ENCODE data around the gene CDNF. TPM values are rescaled to one million over a fixed set of nuclear protein-coding genes. Genes with fewer than 3 reads are reported as not detected.
A peak's percentile ranks its signal among the peaks of the same experiment; 100 is the strongest.

The CDNF gene
- total RNA-seq, 1 experiment from 2014 or later: 1.2 TPM

DNA sequence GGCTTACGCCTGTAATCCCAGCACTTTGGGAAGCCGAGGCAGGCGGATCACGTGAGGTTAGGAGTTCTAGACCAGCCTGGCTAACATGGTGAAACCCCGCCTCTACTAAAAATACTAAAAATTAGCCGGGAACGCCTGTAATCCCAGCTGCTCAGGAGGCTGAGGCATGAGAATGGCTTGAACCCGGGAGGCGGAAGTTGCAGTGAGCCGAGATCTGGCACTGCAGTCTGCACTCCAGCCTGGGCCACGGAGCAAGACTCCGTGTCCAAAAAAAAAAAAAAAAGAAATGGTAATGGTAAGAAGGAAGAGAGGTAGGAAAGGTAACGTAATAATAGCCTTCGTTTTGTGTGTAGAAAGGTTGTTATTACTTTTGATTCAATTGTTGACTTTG, 1.5 kb upstream of the CDNF start:
- Histone ChIP-seq H3K4me2 (ENCODE audit: low read length) (peak overlapping the region; percentile 83), H2AFZ (ENCODE audit: low read length) (peak overlapping the region; percentile 71; the same call in 1 of the 2 replicates), H3K9me2 (replicated peaks; ENCODE audit: low read length) (no peaks in the 10 kb centered on the region), H3K9ac (ENCODE audit: low read length) (peak overlapping the region; percentile 94), H3K4me1 (ENCODE audit: insufficient read depth, low read length) (peaks cover 6% of the 10 kb centered on the region; the same call in 1 of the 2 replicates), H3K27ac (ENCODE audit: low read length) (no peak overlapping the region), H3F3A (ENCODE audit: low read length, unreplicated experiment) (no peaks in the 10 kb centered on the region), H3K9me3 (ENCODE audit: low read length) (no peaks in the 10 kb centered on the region), H3K4me3 (ENCODE audit: low read length) (peak overlapping the region; percentile 88), H3K27me3 (ENCODE audit: low read length) (no peaks in the 10 kb centered on the region), H4K20me1 (ENCODE audit: low read length) (peaks cover 3% of the 10 kb centered on the region; the same call in 1 of the 2 replicates), H3K79me2 (ENCODE audit: low read length) (peaks cover 32% of the 10 kb centered on the region), H3K36me3 (ENCODE audit: low read depth, low read length) (peaks cover 14% of the 10 kb centered on the region; the same call in 1 of the 2 replicates)
- no TSS peak for BruUV-seq (replicated peaks)
- intact Hi-C loops (cut with micrococcal nuclease): loop anchor here (5.0 kb wide), 1 partner anchor 237 kb away; no protein-coding TSS in a partner anchor
- TF ChIP-seq, protein P1, sequence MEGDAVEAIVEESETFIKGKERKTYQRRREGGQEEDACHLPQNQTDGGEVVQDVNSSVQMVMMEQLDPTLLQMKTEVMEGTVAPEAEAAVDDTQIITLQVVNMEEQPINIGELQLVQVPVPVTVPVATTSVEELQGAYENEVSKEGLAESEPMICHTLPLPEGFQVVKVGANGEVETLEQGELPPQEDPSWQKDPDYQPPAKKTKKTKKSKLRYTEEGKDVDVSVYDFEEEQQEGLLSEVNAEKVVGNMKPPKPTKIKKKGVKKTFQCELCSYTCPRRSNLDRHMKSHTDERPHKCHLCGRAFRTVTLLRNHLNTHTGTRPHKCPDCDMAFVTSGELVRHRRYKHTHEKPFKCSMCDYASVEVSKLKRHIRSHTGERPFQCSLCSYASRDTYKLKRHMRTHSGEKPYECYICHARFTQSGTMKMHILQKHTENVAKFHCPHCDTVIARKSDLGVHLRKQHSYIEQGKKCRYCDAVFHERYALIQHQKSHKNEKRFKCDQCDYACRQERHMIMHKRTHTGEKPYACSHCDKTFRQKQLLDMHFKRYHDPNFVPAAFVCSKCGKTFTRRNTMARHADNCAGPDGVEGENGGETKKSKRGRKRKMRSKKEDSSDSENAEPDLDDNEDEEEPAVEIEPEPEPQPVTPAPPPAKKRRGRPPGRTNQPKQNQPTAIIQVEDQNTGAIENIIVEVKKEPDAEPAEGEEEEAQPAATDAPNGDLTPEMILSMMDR (conservative IDR thresholded peaks at IDR 0.05; ENCODE audit: low read depth, low read length): no peak
- no peak for TF ChIP-seq EZH2 (IDR thresholded peaks at IDR 0.05; ENCODE audit: low read length, unreplicated experiment)
- ATAC-seq: no peak
- POLR2A ChIA-PET (ENCODE audit: unreplicated experiment): interaction anchor here (0.6 kb wide), 1 partner anchor 42 kb away, joined by 4 read pairs; no protein-coding TSS in a partner anchor
- CTCF ChIA-PET: no interaction called here
- DNase-seq: no peak

DNA sequence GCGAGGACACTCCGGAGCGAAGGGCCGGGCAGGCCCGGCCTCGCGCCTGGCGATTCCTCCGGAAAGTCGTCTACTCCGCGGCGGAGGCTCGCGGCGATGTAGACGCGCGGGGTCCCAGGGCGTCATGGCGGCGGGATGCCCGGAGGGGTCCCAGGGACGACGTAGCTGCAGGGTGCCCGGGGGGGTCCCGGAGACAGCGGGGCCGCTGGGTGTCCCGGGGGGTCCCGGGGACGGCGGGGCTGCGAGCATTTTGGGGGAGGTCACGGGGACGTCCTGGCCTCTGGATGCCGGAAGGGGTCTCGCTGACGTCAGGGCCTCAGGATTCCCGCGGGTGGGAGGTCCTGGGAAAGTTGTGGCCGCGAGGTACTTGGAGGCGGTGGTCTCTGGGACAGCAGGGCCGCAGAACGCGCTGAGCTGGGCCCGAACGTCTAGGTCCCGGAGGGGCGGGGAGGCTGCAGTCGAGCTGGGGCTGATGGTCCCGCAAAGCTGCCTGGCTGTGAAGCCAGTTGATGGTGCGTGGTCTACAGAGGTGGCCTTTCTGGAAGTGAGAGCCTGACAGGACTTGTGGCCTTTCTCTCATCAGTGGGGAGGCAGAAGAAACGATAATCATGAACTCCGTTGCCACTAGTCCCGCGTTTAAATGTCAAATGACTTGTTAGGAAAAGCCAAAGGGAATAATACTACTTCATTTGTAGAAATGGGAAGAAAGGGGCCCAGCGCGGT, 906 bp upstream of the CDNF start:
- Histone ChIP-seq H3K9me3 (ENCODE audit: low read length) (no peaks in the 10 kb centered on the region), H3K4me1 (ENCODE audit: insufficient read depth, low read length) (peaks cover 6% of the 10 kb centered on the region; the same call in 1 of the 2 replicates), H3K9ac (ENCODE audit: low read length) (peak overlapping the region; percentile 94), H3K4me3 (ENCODE audit: low read length) (peak overlapping the region; percentile 88), H3K27me3 (ENCODE audit: low read length) (no peaks in the 10 kb centered on the region), H3K79me2 (ENCODE audit: low read length) (peaks cover 32% of the 10 kb centered on the region), H4K20me1 (ENCODE audit: low read length) (peaks cover 3% of the 10 kb centered on the region; the same call in 1 of the 2 replicates), H2AFZ (ENCODE audit: low read length) (peak overlapping the region; percentile 71; the same call in 1 of the 2 replicates), H3F3A (ENCODE audit: low read length, unreplicated experiment) (no peaks in the 10 kb centered on the region), H3K4me2 (ENCODE audit: low read length) (peak overlapping the region; percentile 83), H3K36me3 (ENCODE audit: low read depth, low read length) (peaks cover 14% of the 10 kb centered on the region; the same call in 1 of the 2 replicates), H3K9me2 (replicated peaks; ENCODE audit: low read length) (no peaks in the 10 kb centered on the region), H3K27ac (ENCODE audit: low read length) (peak overlapping the region; percentile 26)
- DNase-seq (no peak), ATAC-seq (no peak)
- TF ChIP-seq EZH2phosphoT487 (IDR thresholded peaks at IDR 0.05; ENCODE audit: borderline replicate concordance, low read length) (no peak), EZH2 (IDR thresholded peaks at IDR 0.05; ENCODE audit: low read length, unreplicated experiment) (no peak)
- TF ChIP-seq, protein P1 (conservative IDR thresholded peaks at IDR 0.05; ENCODE audit: low read depth, low read length): no peak
- intact Hi-C loops (cut with micrococcal nuclease): loop anchor here (5.0 kb wide), 1 partner anchor 236 kb away; no protein-coding TSS in a partner anchor
- TSS peak; percentile 23 for BruUV-seq (replicated peaks)
- ChIA-PET POLR2A (ENCODE audit: unreplicated experiment) (interaction anchor here (0.6 kb wide), 3 partner anchors 9 to 238 kb away, joined by 3 to 4 read pairs (median 4); no protein-coding TSS in a partner anchor), CTCF (no interaction called here)

Measured in PC-3 (cell line).